Measurements from ENCODE around the gene PDLIM4.
A peak's percentile ranks its signal among the peaks of the same experiment; 100 is the strongest.

The PDLIM4 gene

GRCh38 chr5:132253452-132254320 lies 3.8 kb upstream of the PDLIM4 start:
- DNase-seq (ENCODE audit: low read depth): no peak

GRCh38 chr5:132254321-132254977 lies 3.0 kb upstream of the PDLIM4 start:
- no peak for DNase-seq (ENCODE audit: low read depth)

- no peak for DNase-seq (ENCODE audit: low read depth)
These were observed 1.3 kb upstream of the PDLIM4 start for GRCh38 chr5:132256086-132256782.

- no peak for DNase-seq (ENCODE audit: low read depth)
These were observed 739 bp upstream of the PDLIM4 start for GRCh38 chr5:132256783-132257130.

- DNase-seq (ENCODE audit: low read depth): peak; percentile 66
These were observed 889 bp downstream of the PDLIM4 start for GRCh38 chr5:132258102-132259068.

GRCh38 chr5:132259069-132259851 lies 1.8 kb downstream of the PDLIM4 start:
- DNase-seq (ENCODE audit: low read depth): peak; percentile 93

- no peak for DNase-seq (ENCODE audit: low read depth)
These were observed 2.6 kb downstream of the PDLIM4 start for GRCh38 chr5:132260051-132260450.

GRCh38 chr5:132260714-132261551 lies 3.4 kb downstream of the PDLIM4 start:
- DNase-seq (ENCODE audit: low read depth): peak; percentile 87

GRCh38 chr5:132261881-132262845 lies 4.7 kb downstream of the PDLIM4 start:
- no peak for DNase-seq (ENCODE audit: low read depth)

- DNase-seq (ENCODE audit: low read depth): peak; percentile 40
These were observed 5.5 kb downstream of the PDLIM4 start for GRCh38 chr5:132262882-132263547.

- peak; percentile 93 for DNase-seq (ENCODE audit: low read depth)
These were observed 6.2 kb downstream of the PDLIM4 start for GRCh38 chr5:132263548-132264261.

- no peak for DNase-seq (ENCODE audit: low read depth)
These were observed 7.2 kb downstream of the PDLIM4 start for GRCh38 chr5:132264546-132265335.

- DNase-seq (ENCODE audit: low read depth): peak; percentile 99
These were observed 8.0 kb downstream of the PDLIM4 start for GRCh38 chr5:132265336-132266030.

- DNase-seq (ENCODE audit: low read depth): no peak
These were observed 8.7 kb downstream of the PDLIM4 start for GRCh38 chr5:132266031-132266835.

GRCh38 chr5:132266836-132267160 lies 9.3 kb downstream of the PDLIM4 start:
- no peak for DNase-seq (ENCODE audit: low read depth)

Data from EH (cell line).